CD4-positive, CD25-positive, alpha-beta regulatory T cell (primary cell): Measurements from ENCODE around the gene FASLG. TPM values are rescaled to one million over a fixed set of nuclear protein-coding genes. Genes with fewer than 3 reads are reported as not detected.

ENCODE experiments used
- ATAC-seq, 2 donors: fragments of 150-1000 bp; cut with Tn5 transposase; one replicate each; pipeline ENCODE4 v1.10.0; 2021; ENCODE audit warnings: low read depth in 2 of 2, moderate number of reproducible peaks in 2 of 2, moderate library complexity in 1 of 2
- DNase-seq, 3 donors: peaks; one replicate each; pipeline versions ENCODE4 v3.0.0 to v3.0.0-alpha.2; 2012 to 2022; ENCODE audit warnings: mixed read lengths in 1 of 3
- H3K27ac ChIP-seq: one replicate; pipeline ENCODE4 v1.7.0; 2013; ENCODE audit warnings: mild to moderate bottlenecking, low read length; ENCODE audit not compliant: insufficient read depth, poor library complexity, severe bottlenecking
- H3K27me3 ChIP-seq: one replicate; pipeline ENCODE4 v1.7.0; 2013; ENCODE audit warnings: low read length; ENCODE audit not compliant: control insufficient read depth, insufficient read depth
- H3K36me3 ChIP-seq: one replicate; pipeline ENCODE4 v1.7.0; 2013; ENCODE audit warnings: mild to moderate bottlenecking, low read length, moderate library complexity; ENCODE audit not compliant: control insufficient read depth, insufficient read depth
- H3K4me1 ChIP-seq: 2 replicates; pipeline ENCODE4 v1.7.0; 2013; ENCODE audit warnings: mild to moderate bottlenecking, low read length; ENCODE audit not compliant: insufficient read depth, control insufficient read depth, poor library complexity, severe bottlenecking
- H3K4me3 ChIP-seq: one replicate; pipeline ENCODE4 v1.7.0; 2013; ENCODE audit warnings: low read depth, mild to moderate bottlenecking, low read length, moderate library complexity
- H3K9me3 ChIP-seq, 2 experiments: 1 replicate in 1 of 2; 2 replicates in 1 of 2; pipeline ENCODE4 v1.7.0; 2013; ENCODE audit warnings: low read length in 2 of 2, mild to moderate bottlenecking in 1 of 2, moderate library complexity in 1 of 2; ENCODE audit not compliant: control insufficient read depth in 2 of 2
- H3K27ac Mint-ChIP-seq, 3 donors: one replicate each; pipeline ENCODE4 v1.8.0; 2020 to 2022; ENCODE audit warnings: mild to moderate bottlenecking in 3 of 3, mixed read lengths in 3 of 3, moderate library complexity in 2 of 3
- H3K27me3 Mint-ChIP-seq: one replicate; pipeline ENCODE4 v1.8.0; 2022; ENCODE audit warnings: mild to moderate bottlenecking, mixed read lengths
- H3K36me3 Mint-ChIP-seq: one replicate; pipeline ENCODE4 v1.8.0; 2020; ENCODE audit warnings: mixed read lengths
- H3K4me1 Mint-ChIP-seq, 4 donors: one replicate each; pipeline ENCODE4 v1.8.0; 2020 to 2022; ENCODE audit warnings: mixed read lengths in 4 of 4, mild to moderate bottlenecking in 1 of 4
- H3K4me3 Mint-ChIP-seq, 4 donors: one replicate each; pipeline ENCODE4 v1.8.0; 2020 to 2022; ENCODE audit warnings: mild to moderate bottlenecking in 4 of 4, mixed read lengths in 4 of 4, moderate library complexity in 3 of 4
- H3K9me3 Mint-ChIP-seq, 7 donors: one replicate each; pipeline ENCODE4 v1.8.0; 2020 to 2022; ENCODE audit warnings: mixed read lengths in 7 of 7, mild to moderate bottlenecking in 3 of 7, moderate library complexity in 2 of 7
- polyA plus RNA-seq, 4 donors: library from polyadenylated mRNA; unstranded; fragments of 300-500 nt; fragmentation: Illumina TruSeq; gene quantifications; one replicate each; pipeline ENCODE4 v1.2.3, GENCODE V29; 2021
- total RNA-seq: library from RNA; stranded (reverse); gene quantifications from one replicate; pipeline ENCODE4 v1.2.3, GENCODE V29; 2022

The FASLG gene
- total and polyA plus RNA-seq, 5 donors from 2014 or later, result 0.45 to 0.81 TPM; not detected in 3

GRCh38 chr1:172623748-172624147 lies 35.2 kb upstream of the FASLG start:
- H3K27ac ChIP-seq, result no peak overlapping the region
- ATAC-seq, result no peak
- no peak overlapping the region for H3K4me3 Mint-ChIP-seq
- H3K27me3 Mint-ChIP-seq, result no peaks in the 10 kb centered on the region
- H3K9me3 ChIP-seq, result peaks cover 4 to 5% of the 10 kb centered on the region in 2 experiments
- H3K9me3 Mint-ChIP-seq, result peaks cover 3 to 21% (median 5%) of the 10 kb centered on the region in 7 donors
- H3K27me3 ChIP-seq, result no peaks in the 10 kb centered on the region
- peaks cover 13% of the 10 kb centered on the region for H3K4me1 ChIP-seq
- H3K4me1 Mint-ChIP-seq, result peaks cover 10 to 18% (median 15%) of the 10 kb centered on the region in 4 donors
- no peaks in the 10 kb centered on the region for H3K36me3 ChIP-seq
- no peak for DNase-seq
- H3K4me3 ChIP-seq, result no peak overlapping the region
- no peak overlapping the region for H3K27ac Mint-ChIP-seq
- H3K36me3 Mint-ChIP-seq, result no peaks in the 10 kb centered on the region

DNA sequence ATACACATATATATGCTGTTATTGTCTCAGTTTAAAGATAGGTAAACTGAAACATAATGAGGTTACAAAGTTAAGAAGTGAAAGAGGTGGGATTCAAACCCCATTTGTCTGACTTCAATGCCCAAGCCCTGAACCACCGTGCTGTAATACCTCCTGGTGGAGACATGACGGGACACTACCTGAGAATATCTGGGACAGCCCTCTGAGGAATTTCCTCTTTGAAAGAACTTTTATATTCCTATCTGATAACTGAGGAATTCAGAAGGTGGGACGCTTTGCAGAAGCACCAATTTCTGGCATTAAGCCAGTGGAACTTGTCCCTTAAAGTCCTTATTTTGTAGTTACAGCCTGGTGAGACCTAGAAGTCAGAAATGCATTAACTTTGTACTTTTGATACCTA lies 32.1 kb upstream of the FASLG start:
- Histone ChIP-seq H3K27ac (no peak overlapping the region), H3K9me3 (no peaks in the 10 kb centered on the region), H3K27me3 (no peaks in the 10 kb centered on the region), H3K4me1 (peaks cover 13% of the 10 kb centered on the region), H3K36me3 (no peaks in the 10 kb centered on the region), H3K4me3 (peak overlapping the region; percentile 56)
- Mint-ChIP-seq H3K36me3 (peaks cover 2% of the 10 kb centered on the region), H3K27ac (no peak overlapping the region), H3K9me3 (peaks cover 0 to 5% (median 0%) of the 10 kb centered on the region in 7 donors), H3K4me1 (peaks cover 10 to 37% (median 20%) of the 10 kb centered on the region in 4 donors), H3K4me3 (no peak overlapping the region), H3K27me3 (no peaks in the 10 kb centered on the region)
- ATAC-seq (no peak), DNase-seq (no peak)

DNA sequence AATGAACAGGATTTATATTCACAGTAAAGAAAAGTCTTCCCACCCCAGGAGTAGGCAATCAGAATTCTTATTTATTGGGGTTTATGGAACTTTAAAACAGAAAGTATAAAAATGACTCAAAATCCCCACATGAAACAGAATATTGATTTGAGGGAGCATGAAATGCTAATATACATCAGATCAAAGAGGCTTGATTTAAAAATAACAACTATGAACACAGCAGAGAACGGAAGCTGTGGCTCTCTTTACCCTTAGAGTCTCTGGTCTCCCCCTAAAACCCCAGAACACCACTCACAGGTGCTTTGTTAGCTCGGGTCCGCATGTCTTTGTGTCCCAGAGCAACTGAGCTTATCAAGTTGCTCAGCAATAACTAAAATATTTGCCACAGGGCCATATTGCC lies 31.2 kb upstream of the FASLG start:
- H3K27ac Mint-ChIP-seq, result peak overlapping the region in 1 of 3 donors; percentile 44
- DNase-seq (peak in 2 of 3 donors; percentile 30 to 36), ATAC-seq (peak; percentile 74 to 81)
- H3K9me3 ChIP-seq, result no peaks in the 10 kb centered on the region
- H3K27me3 ChIP-seq, result no peaks in the 10 kb centered on the region
- peak overlapping the region; percentile 56 for H3K4me3 ChIP-seq
- H3K9me3 Mint-ChIP-seq, result peaks cover 0 to under 1% (median 0%) of the 10 kb centered on the region in 7 donors
- peaks cover 10 to 43% (median 21%) of the 10 kb centered on the region in 4 donors for H3K4me1 Mint-ChIP-seq
- H3K36me3 ChIP-seq, result no peaks in the 10 kb centered on the region
- H3K27ac ChIP-seq, result no peak overlapping the region
- H3K36me3 Mint-ChIP-seq, result peaks cover 2% of the 10 kb centered on the region
- H3K27me3 Mint-ChIP-seq, result no peaks in the 10 kb centered on the region
- H3K4me1 ChIP-seq, result peaks cover 13% of the 10 kb centered on the region
- peak overlapping the region in 3 of 4 donors; percentile 7 to 71 (median 17) for H3K4me3 Mint-ChIP-seq

GRCh38 chr1:172628401-172628800 lies 30.5 kb upstream of the FASLG start:
- H3K9me3 Mint-ChIP-seq, result no peaks in the 10 kb centered on the region
- no peak for DNase-seq
- no peak overlapping the region for H3K27ac Mint-ChIP-seq
- no peaks in the 10 kb centered on the region for H3K36me3 ChIP-seq
- peaks cover 13% of the 10 kb centered on the region for H3K4me1 ChIP-seq
- ATAC-seq, result no peak
- H3K27me3 Mint-ChIP-seq, result no peaks in the 10 kb centered on the region
- H3K36me3 Mint-ChIP-seq, result peaks cover 2% of the 10 kb centered on the region
- no peaks in the 10 kb centered on the region for H3K27me3 ChIP-seq
- H3K4me3 ChIP-seq, result no peak overlapping the region
- peaks cover 10 to 43% (median 21%) of the 10 kb centered on the region in 4 donors for H3K4me1 Mint-ChIP-seq
- no peak overlapping the region for H3K4me3 Mint-ChIP-seq
- no peak overlapping the region for H3K27ac ChIP-seq
- H3K9me3 ChIP-seq, result no peaks in the 10 kb centered on the region

GRCh38 chr1:172629170-172629569 lies 29.7 kb upstream of the FASLG start:
- Histone ChIP-seq H3K36me3 (no peaks in the 10 kb centered on the region), H3K9me3 (no peaks in the 10 kb centered on the region), H3K4me1 (peaks cover 13% of the 10 kb centered on the region), H3K27me3 (no peaks in the 10 kb centered on the region), H3K4me3 (no peak overlapping the region), H3K27ac (no peak overlapping the region)
- H3K27ac Mint-ChIP-seq, result no peak overlapping the region
- H3K4me1 Mint-ChIP-seq, result peaks cover 10 to 43% (median 21%) of the 10 kb centered on the region in 4 donors
- H3K36me3 Mint-ChIP-seq, result peaks cover 2% of the 10 kb centered on the region
- H3K9me3 Mint-ChIP-seq, result no peaks in the 10 kb centered on the region
- ATAC-seq (no peak), DNase-seq (no peak)
- H3K4me3 Mint-ChIP-seq, result no peak overlapping the region
- peaks cover 4% of the 10 kb centered on the region for H3K27me3 Mint-ChIP-seq

- Histone ChIP-seq H3K27ac (no peak overlapping the region), H3K4me3 (no peak overlapping the region), H3K36me3 (no peaks in the 10 kb centered on the region), H3K9me3 (no peaks in the 10 kb centered on the region), H3K27me3 (no peaks in the 10 kb centered on the region), H3K4me1 (peaks cover 13% of the 10 kb centered on the region)
- peaks cover 4% of the 10 kb centered on the region for H3K27me3 Mint-ChIP-seq
- no peak overlapping the region for H3K4me3 Mint-ChIP-seq
- DNase-seq (no peak), ATAC-seq (no peak)
- H3K27ac Mint-ChIP-seq, result peak overlapping the region in 2 of 3 donors; percentile 11 to 70
- H3K36me3 Mint-ChIP-seq, result peaks cover 2% of the 10 kb centered on the region
- H3K9me3 Mint-ChIP-seq, result no peaks in the 10 kb centered on the region
- peaks cover 10 to 43% (median 21%) of the 10 kb centered on the region in 4 donors for H3K4me1 Mint-ChIP-seq
Observed at GRCh38 chr1:172629638-172630037, 29.3 kb upstream of the FASLG start.

GRCh38 chr1:172630056-172630818 lies 28.7 kb upstream of the FASLG start:
- H3K4me3 Mint-ChIP-seq, result no peak overlapping the region
- Histone ChIP-seq H3K27ac (no peak overlapping the region), H3K4me1 (peaks cover 13% of the 10 kb centered on the region), H3K4me3 (no peak overlapping the region), H3K9me3 (no peaks in the 10 kb centered on the region), H3K27me3 (no peaks in the 10 kb centered on the region), H3K36me3 (no peaks in the 10 kb centered on the region)
- peaks cover 2% of the 10 kb centered on the region for H3K36me3 Mint-ChIP-seq
- peaks cover 10 to 43% (median 21%) of the 10 kb centered on the region in 4 donors for H3K4me1 Mint-ChIP-seq
- no peaks in the 10 kb centered on the region for H3K9me3 Mint-ChIP-seq
- H3K27me3 Mint-ChIP-seq, result peaks cover 4% of the 10 kb centered on the region
- DNase-seq (no peak), ATAC-seq (no peak)
- H3K27ac Mint-ChIP-seq, result peak overlapping the region in 2 of 3 donors; percentile 11 to 70

DNA sequence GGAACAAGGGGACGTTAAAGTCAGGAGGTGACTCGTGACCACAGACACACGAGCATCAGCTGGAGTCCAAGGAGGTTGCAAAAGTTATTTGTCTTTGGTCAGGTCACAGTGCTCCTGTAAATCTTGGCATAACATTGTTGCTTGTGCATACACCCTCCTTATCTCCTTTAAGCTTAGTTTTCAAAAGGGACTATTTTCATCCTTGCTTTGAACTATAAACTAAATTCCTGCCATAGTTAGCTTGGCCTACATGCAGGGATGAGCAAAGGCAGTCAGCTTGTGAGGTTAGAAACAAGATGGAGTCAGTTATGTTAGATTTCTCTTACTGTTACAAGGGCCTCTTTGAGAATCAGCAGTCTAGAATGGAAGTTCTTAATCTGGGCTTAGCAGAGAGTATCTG lies 28.0 kb upstream of the FASLG start:
- H3K4me3 Mint-ChIP-seq, result no peak overlapping the region
- Histone ChIP-seq H3K27ac (no peak overlapping the region), H3K4me1 (peaks cover 13% of the 10 kb centered on the region), H3K9me3 (no peaks in the 10 kb centered on the region), H3K36me3 (no peaks in the 10 kb centered on the region), H3K4me3 (no peak overlapping the region), H3K27me3 (no peaks in the 10 kb centered on the region)
- H3K9me3 Mint-ChIP-seq, result no peaks in the 10 kb centered on the region
- peaks cover 2% of the 10 kb centered on the region for H3K36me3 Mint-ChIP-seq
- peaks cover 10 to 43% (median 20%) of the 10 kb centered on the region in 4 donors for H3K4me1 Mint-ChIP-seq
- ATAC-seq (no peak), DNase-seq (no peak)
- peaks cover 4% of the 10 kb centered on the region for H3K27me3 Mint-ChIP-seq
- H3K27ac Mint-ChIP-seq, result no peak overlapping the region
